GM12864 (cell line): ENCODE results near the gene CD300LB.

Source experiments
- DNase-seq: peaks from one replicate; pipeline ENCODE4 v3.0.0-alpha.2; 2011; ENCODE audit warnings: low read depth
- H3K4me3 ChIP-seq: 2 replicates; pipeline ENCODE4 v1.5.1; 2011; ENCODE audit warnings: mild to moderate bottlenecking, low read depth, low read length, control low read depth
- CTCF ChIP-seq: IDR thresholded peaks from 2 replicates; pipeline ENCODE4 v1.5.1; 2011; ENCODE audit warnings: low read depth, mild to moderate bottlenecking, moderate library complexity, low read length, control low read depth, inconsistent platforms; ENCODE audit errors: missing control alignments

The CD300LB gene

GRCh38 chr17:74569020-74570003 lies 38.0 kb upstream of the CD300LB start:
- no peak for TF ChIP-seq CTCF
- no peak for DNase-seq
- H3K4me3 ChIP-seq: no peak overlapping the region

- DNase-seq: no peak
- TF ChIP-seq CTCF: no peak
- no peak overlapping the region for H3K4me3 ChIP-seq
Measured at GRCh38 chr17:74568106-74568873, 37.0 kb upstream of the CD300LB start.

GRCh38 chr17:74567397-74567796 lies 36.1 kb upstream of the CD300LB start, which contains the start of gene CD300H:
Gene CD300H, minus strand, starts transcription at chr17:74567509.
- no peak within 1 kb of the TSS for H3K4me3 ChIP-seq
- no peak for TF ChIP-seq CTCF
- no peak for DNase-seq

- DNase-seq: peak; percentile 7
- H3K4me3 ChIP-seq: no peak overlapping the region
- TF ChIP-seq CTCF: peak; percentile 86
Measured at GRCh38 chr17:74566132-74566753, 35.0 kb upstream of the CD300LB start.

- no peak for DNase-seq
- H3K4me3 ChIP-seq: no peak overlapping the region
- no peak for TF ChIP-seq CTCF
Measured at GRCh38 chr17:74565126-74565525, 33.9 kb upstream of the CD300LB start.

- TF ChIP-seq CTCF: no peak
- H3K4me3 ChIP-seq: no peak overlapping the region
- no peak for DNase-seq
Measured at GRCh38 chr17:74563358-74563757, 32.1 kb upstream of the CD300LB start.
